ENCODE measurements around the gene PLOD2. TPM values are rescaled to one million over a fixed set of nuclear protein-coding genes. Genes with fewer than 3 reads are reported as not detected.

PLOD2 gene
- total RNA-seq, result under 1 TPM; 0.18 to 0.35 TPM
- polyA plus RNA-seq, result not detected

GRCh38 chr3:146160964-146161662 is at the start of gene PLOD2:
TSS of gene PLOD2 (minus strand) at chr3:146161184. CDS start at chr3:146160989, 195 bp downstream.
- Mint-ChIP-seq H3K27me3 (peaks cover 24 to 55% of the 10 kb centered on the region in 2 donors), H3K9me3 (peaks cover 0 to 4% (median 0%) of the 10 kb centered on the region in 5 donors), H3K4me3 (peak within 1 kb of the TSS; percentile 33 to 70 (median 60)), H3K36me3 (peaks cover 0 to 4% (median 1%) of the 10 kb centered on the region in 3 donors), H3K4me1 (peaks cover 3 to 16% (median 6%) of the 10 kb centered on the region in 3 donors), H3K27ac (peak within 1 kb of the TSS in 1 of 8 donors; percentile 43)
- no peak within 1 kb of the TSS for H3K4me3 ChIP-seq (ENCODE audit: low read length)
- no peak for DNase-seq
- peaks cover 8% of the 10 kb centered on the region for H3K27me3 ChIP-seq (ENCODE audit: insufficient read depth, low read length, poor library complexity, severe bottlenecking)
- H3K36me3 ChIP-seq (ENCODE audit: insufficient read depth, low read length), result no peaks in the 10 kb centered on the region
- no peaks in the 10 kb centered on the region for H3K9me3 ChIP-seq (ENCODE audit: low read length)
- H3K4me1 ChIP-seq (ENCODE audit: insufficient read depth, low read length), result no peaks in the 10 kb centered on the region
- no peak within 1 kb of the TSS for H3K27ac ChIP-seq (ENCODE audit: low read depth, low read length)
- ChIA-PET CTCF (no interaction called here), POLR2A (no interaction called here)

- H3K4me1 Mint-ChIP-seq, result no peaks in the 10 kb centered on the region
- no peak overlapping the region for H3K27ac Mint-ChIP-seq
- peaks cover 0 to 1% of the 10 kb centered on the region in 2 donors for H3K27me3 Mint-ChIP-seq
- H3K9me3 ChIP-seq (ENCODE audit: low read length), result no peaks in the 10 kb centered on the region
- no peaks in the 10 kb centered on the region for H3K4me1 ChIP-seq (ENCODE audit: insufficient read depth, low read length)
- DNase-seq, result no peak
- CTCF ChIA-PET, result no interaction called here
- no peaks in the 10 kb centered on the region for H3K36me3 Mint-ChIP-seq
- no peaks in the 10 kb centered on the region for H3K9me3 Mint-ChIP-seq
- no peaks in the 10 kb centered on the region for H3K36me3 ChIP-seq (ENCODE audit: insufficient read depth, low read length)
- no peak overlapping the region for H3K4me3 ChIP-seq (ENCODE audit: low read length)
- H3K27me3 ChIP-seq (ENCODE audit: insufficient read depth, low read length, poor library complexity, severe bottlenecking), result no peaks in the 10 kb centered on the region
- POLR2A ChIA-PET, result no interaction called here
- no peak overlapping the region for H3K4me3 Mint-ChIP-seq
- H3K27ac ChIP-seq (ENCODE audit: low read depth, low read length), result no peak overlapping the region
These were observed 48.4 kb upstream of the PLOD2 start for GRCh38 chr3:146209371-146209770.

- Histone ChIP-seq H3K27me3 (ENCODE audit: insufficient read depth, low read length, poor library complexity, severe bottlenecking) (no peaks in the 10 kb centered on the region), H3K4me3 (ENCODE audit: low read length) (no peak overlapping the region), H3K4me1 (ENCODE audit: insufficient read depth, low read length) (no peaks in the 10 kb centered on the region), H3K36me3 (ENCODE audit: insufficient read depth, low read length) (no peaks in the 10 kb centered on the region), H3K27ac (ENCODE audit: low read depth, low read length) (no peak overlapping the region), H3K9me3 (ENCODE audit: low read length) (no peaks in the 10 kb centered on the region)
- Mint-ChIP-seq H3K27me3 (peaks cover 0 to 1% of the 10 kb centered on the region in 2 donors), H3K4me1 (no peaks in the 10 kb centered on the region), H3K9me3 (no peaks in the 10 kb centered on the region), H3K27ac (no peak overlapping the region), H3K36me3 (no peaks in the 10 kb centered on the region), H3K4me3 (no peak overlapping the region)
- CTCF ChIA-PET, result no interaction called here
- POLR2A ChIA-PET, result no interaction called here
- no peak for DNase-seq
These were observed 42.8 kb upstream of the PLOD2 start for GRCh38 chr3:146203776-146204175.

GRCh38 chr3:146200461-146201220 is 39.7 kb upstream of the PLOD2 start:
- H3K4me1 ChIP-seq (ENCODE audit: insufficient read depth, low read length), result no peaks in the 10 kb centered on the region
- H3K9me3 Mint-ChIP-seq, result no peaks in the 10 kb centered on the region
- no peak overlapping the region for H3K27ac Mint-ChIP-seq
- no peaks in the 10 kb centered on the region for H3K27me3 ChIP-seq (ENCODE audit: insufficient read depth, low read length, poor library complexity, severe bottlenecking)
- ChIA-PET CTCF (interaction anchor here (1.8 kb wide), 1 partner anchor 11 kb away, joined by 7 read pairs; no protein-coding TSS in a partner anchor), POLR2A (interaction anchor here (0.5 kb wide), 1 partner anchor 15 kb away, joined by 3 read pairs; no protein-coding TSS in a partner anchor)
- no peaks in the 10 kb centered on the region for H3K36me3 ChIP-seq (ENCODE audit: insufficient read depth, low read length)
- no peaks in the 10 kb centered on the region for H3K4me1 Mint-ChIP-seq
- no peaks in the 10 kb centered on the region for H3K27me3 Mint-ChIP-seq
- DNase-seq, result no peak
- H3K4me3 Mint-ChIP-seq, result no peak overlapping the region
- H3K4me3 ChIP-seq (ENCODE audit: low read length), result no peak overlapping the region
- no peaks in the 10 kb centered on the region for H3K36me3 Mint-ChIP-seq
- H3K9me3 ChIP-seq (ENCODE audit: low read length), result no peaks in the 10 kb centered on the region
- H3K27ac ChIP-seq (ENCODE audit: low read depth, low read length), result no peak overlapping the region

- no peaks in the 10 kb centered on the region for H3K27me3 Mint-ChIP-seq
- H3K27ac Mint-ChIP-seq, result no peak overlapping the region
- no peaks in the 10 kb centered on the region for H3K36me3 Mint-ChIP-seq
- Histone ChIP-seq H3K36me3 (ENCODE audit: insufficient read depth, low read length) (no peaks in the 10 kb centered on the region), H3K27me3 (ENCODE audit: insufficient read depth, low read length, poor library complexity, severe bottlenecking) (no peaks in the 10 kb centered on the region), H3K9me3 (ENCODE audit: low read length) (no peaks in the 10 kb centered on the region), H3K4me1 (ENCODE audit: insufficient read depth, low read length) (no peaks in the 10 kb centered on the region), H3K4me3 (ENCODE audit: low read length) (no peak overlapping the region), H3K27ac (ENCODE audit: low read depth, low read length) (no peak overlapping the region)
- POLR2A ChIA-PET, result no interaction called here
- no peak overlapping the region for H3K4me3 Mint-ChIP-seq
- DNase-seq, result no peak
- CTCF ChIA-PET, result interaction anchor here (1.8 kb wide), 1 partner anchor 10 kb away, joined by 7 read pairs; no protein-coding TSS in a partner anchor
- no peaks in the 10 kb centered on the region for H3K4me1 Mint-ChIP-seq
- no peaks in the 10 kb centered on the region for H3K9me3 Mint-ChIP-seq
These were observed 38.8 kb upstream of the PLOD2 start for GRCh38 chr3:146199762-146200161.

- Histone ChIP-seq H3K27me3 (ENCODE audit: insufficient read depth, low read length, poor library complexity, severe bottlenecking) (no peaks in the 10 kb centered on the region), H3K9me3 (ENCODE audit: low read length) (no peaks in the 10 kb centered on the region), H3K4me3 (ENCODE audit: low read length) (no peak overlapping the region), H3K36me3 (ENCODE audit: insufficient read depth, low read length) (no peaks in the 10 kb centered on the region), H3K27ac (ENCODE audit: low read depth, low read length) (no peak overlapping the region), H3K4me1 (ENCODE audit: insufficient read depth, low read length) (no peaks in the 10 kb centered on the region)
- Mint-ChIP-seq H3K36me3 (no peaks in the 10 kb centered on the region), H3K4me1 (no peaks in the 10 kb centered on the region), H3K27ac (no peak overlapping the region), H3K9me3 (no peaks in the 10 kb centered on the region), H3K4me3 (no peak overlapping the region), H3K27me3 (no peaks in the 10 kb centered on the region)
- ChIA-PET CTCF (no interaction called here), POLR2A (no interaction called here)
- no peak for DNase-seq
These were observed 35.8 kb upstream of the PLOD2 start for GRCh38 chr3:146196789-146197188.

- ChIA-PET POLR2A (no interaction called here), CTCF (no interaction called here)
- Mint-ChIP-seq H3K9me3 (no peaks in the 10 kb centered on the region), H3K27ac (no peak overlapping the region), H3K4me1 (no peaks in the 10 kb centered on the region), H3K36me3 (no peaks in the 10 kb centered on the region), H3K4me3 (no peak overlapping the region), H3K27me3 (no peaks in the 10 kb centered on the region)
- Histone ChIP-seq H3K36me3 (ENCODE audit: insufficient read depth, low read length) (no peaks in the 10 kb centered on the region), H3K9me3 (ENCODE audit: low read length) (no peaks in the 10 kb centered on the region), H3K27ac (ENCODE audit: low read depth, low read length) (no peak overlapping the region), H3K27me3 (ENCODE audit: insufficient read depth, low read length, poor library complexity, severe bottlenecking) (no peaks in the 10 kb centered on the region), H3K4me3 (ENCODE audit: low read length) (no peak overlapping the region), H3K4me1 (ENCODE audit: insufficient read depth, low read length) (no peaks in the 10 kb centered on the region)
- no peak for DNase-seq
These were observed 34.6 kb upstream of the PLOD2 start for GRCh38 chr3:146195605-146196004.

GRCh38 chr3:146195030-146195429 is 34.0 kb upstream of the PLOD2 start:
- CTCF ChIA-PET, result no interaction called here
- no peaks in the 10 kb centered on the region for H3K27me3 ChIP-seq (ENCODE audit: insufficient read depth, low read length, poor library complexity, severe bottlenecking)
- no peaks in the 10 kb centered on the region for H3K9me3 Mint-ChIP-seq
- no peak overlapping the region for H3K4me3 Mint-ChIP-seq
- H3K9me3 ChIP-seq (ENCODE audit: low read length), result no peaks in the 10 kb centered on the region
- no peaks in the 10 kb centered on the region for H3K36me3 Mint-ChIP-seq
- POLR2A ChIA-PET, result no interaction called here
- H3K4me3 ChIP-seq (ENCODE audit: low read length), result no peak overlapping the region
- H3K4me1 Mint-ChIP-seq, result no peaks in the 10 kb centered on the region
- no peaks in the 10 kb centered on the region for H3K27me3 Mint-ChIP-seq
- no peak overlapping the region for H3K27ac Mint-ChIP-seq
- no peaks in the 10 kb centered on the region for H3K36me3 ChIP-seq (ENCODE audit: insufficient read depth, low read length)
- no peak overlapping the region for H3K27ac ChIP-seq (ENCODE audit: low read depth, low read length)
- DNase-seq, result no peak
- no peaks in the 10 kb centered on the region for H3K4me1 ChIP-seq (ENCODE audit: insufficient read depth, low read length)
